GM12874 (cell line): ENCODE data around the gene BLTP1.

Experiments
- CTCF ChIP-seq: IDR thresholded peaks from 2 replicates; pipeline ENCODE4 v1.5.1; 2011; ENCODE audit warnings: low read depth, mild to moderate bottlenecking, control low read depth, low read length, moderate library complexity; ENCODE audit not compliant: insufficient read depth

BLTP1 gene

GRCh38 chr4:122121593-122121992 is 30.5 kb upstream of the BLTP1 start:
- no peak for TF ChIP-seq CTCF

GRCh38 chr4:122122083-122122482 is 30.0 kb upstream of the BLTP1 start:
- no peak for TF ChIP-seq CTCF

- TF ChIP-seq CTCF = no peak
Measured at GRCh38 chr4:122129061-122129460, 23.1 kb upstream of the BLTP1 start.

GRCh38 chr4:122131562-122132157 is 20.5 kb upstream of the BLTP1 start:
- no peak for TF ChIP-seq CTCF

GRCh38 chr4:122132891-122133290 is 19.2 kb upstream of the BLTP1 start:
- TF ChIP-seq CTCF = no peak

- no peak for TF ChIP-seq CTCF
Measured at GRCh38 chr4:122139139-122139538, 13.0 kb upstream of the BLTP1 start.

GRCh38 chr4:122140834-122141233 is 11.3 kb upstream of the BLTP1 start:
- no peak for TF ChIP-seq CTCF
